ENCODE measurements around the gene AK5. TPM values are rescaled to one million over a fixed set of nuclear protein-coding genes. Genes with fewer than 3 reads are reported as not detected.

Gene AK5
- total and polyA plus RNA-seq, 12 donors: 0.25 to 1.7 (median 0.87) TPM

DNA sequence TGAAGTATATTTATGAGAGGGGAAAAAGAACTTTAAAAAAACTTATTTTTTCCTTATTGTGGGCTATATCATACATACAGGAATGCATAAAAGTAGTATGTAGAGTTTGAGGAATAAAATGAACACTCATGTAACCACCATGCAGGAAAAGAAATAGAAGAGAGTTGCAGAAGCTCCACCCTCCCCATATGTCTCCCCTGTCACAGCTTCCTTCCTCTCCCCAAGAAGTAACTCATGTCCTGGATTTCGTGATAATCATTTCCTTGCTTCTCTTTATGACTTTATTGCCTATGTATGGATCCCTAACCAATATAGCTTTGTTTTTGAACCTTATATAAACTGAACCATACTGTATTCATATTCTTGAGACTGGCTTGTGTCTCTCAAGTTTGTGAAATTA, 274.2 kb downstream of the AK5 start:
- DNase-seq (no peak), ATAC-seq (no peak)
- intact Hi-C loops (cut with DNase I): no loop called here
- no peaks in the 10 kb centered on the region for H3K9me3 ChIP-seq
- H3K27me3 ChIP-seq: no peaks in the 10 kb centered on the region
- no peak overlapping the region for H3K4me3 ChIP-seq
- TF ChIP-seq, protein P1, sequence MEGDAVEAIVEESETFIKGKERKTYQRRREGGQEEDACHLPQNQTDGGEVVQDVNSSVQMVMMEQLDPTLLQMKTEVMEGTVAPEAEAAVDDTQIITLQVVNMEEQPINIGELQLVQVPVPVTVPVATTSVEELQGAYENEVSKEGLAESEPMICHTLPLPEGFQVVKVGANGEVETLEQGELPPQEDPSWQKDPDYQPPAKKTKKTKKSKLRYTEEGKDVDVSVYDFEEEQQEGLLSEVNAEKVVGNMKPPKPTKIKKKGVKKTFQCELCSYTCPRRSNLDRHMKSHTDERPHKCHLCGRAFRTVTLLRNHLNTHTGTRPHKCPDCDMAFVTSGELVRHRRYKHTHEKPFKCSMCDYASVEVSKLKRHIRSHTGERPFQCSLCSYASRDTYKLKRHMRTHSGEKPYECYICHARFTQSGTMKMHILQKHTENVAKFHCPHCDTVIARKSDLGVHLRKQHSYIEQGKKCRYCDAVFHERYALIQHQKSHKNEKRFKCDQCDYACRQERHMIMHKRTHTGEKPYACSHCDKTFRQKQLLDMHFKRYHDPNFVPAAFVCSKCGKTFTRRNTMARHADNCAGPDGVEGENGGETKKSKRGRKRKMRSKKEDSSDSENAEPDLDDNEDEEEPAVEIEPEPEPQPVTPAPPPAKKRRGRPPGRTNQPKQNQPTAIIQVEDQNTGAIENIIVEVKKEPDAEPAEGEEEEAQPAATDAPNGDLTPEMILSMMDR (IDR thresholded peaks at IDR 0.05): no peak
- peaks cover 0 to 16% (median 0%) of the 10 kb centered on the region in 9 donors for H3K36me3 ChIP-seq
- H3K27ac ChIP-seq: no peak overlapping the region
- H3K4me1 ChIP-seq: no peaks in the 10 kb centered on the region
- 43 to 56% methylated on average over 1 of the region's 1 CpG for WGBS, 2 donors

DNA sequence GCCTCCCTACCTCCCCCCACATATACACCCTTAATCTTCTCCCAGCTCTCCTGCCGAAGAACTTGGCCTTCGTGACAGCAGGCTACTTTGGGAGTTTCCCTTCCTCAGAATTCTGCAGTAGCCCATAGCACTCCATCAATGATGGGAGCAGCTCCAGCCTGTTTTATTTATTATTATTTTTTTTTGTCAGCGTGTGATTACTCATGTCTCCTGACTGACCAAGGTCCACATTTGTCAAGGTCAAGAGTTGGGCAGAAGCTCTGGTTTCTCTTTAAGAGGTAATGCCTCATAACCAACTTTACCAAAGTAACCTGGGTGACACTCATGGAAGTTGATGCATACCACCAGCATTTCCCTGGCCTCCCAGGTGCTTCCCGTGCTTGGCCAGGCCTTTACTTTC, 275.2 kb downstream of the AK5 start:
- intact Hi-C loops (cut with DNase I): no loop called here
- DNase-seq (no peak), ATAC-seq (no peak)
- H3K27ac ChIP-seq: no peak overlapping the region
- peaks cover 0 to 24% (median 0%) of the 10 kb centered on the region in 9 donors for H3K36me3 ChIP-seq
- H3K27me3 ChIP-seq: no peaks in the 10 kb centered on the region
- no peaks in the 10 kb centered on the region for H3K4me1 ChIP-seq
- no peak overlapping the region for H3K4me3 ChIP-seq
- TF ChIP-seq, protein P1 (IDR thresholded peaks at IDR 0.05): no peak
- H3K9me3 ChIP-seq: no peaks in the 10 kb centered on the region
- WGBS, 2 donors: 82 to 87% methylated on average over 4 of the region's 4 CpGs

DNA sequence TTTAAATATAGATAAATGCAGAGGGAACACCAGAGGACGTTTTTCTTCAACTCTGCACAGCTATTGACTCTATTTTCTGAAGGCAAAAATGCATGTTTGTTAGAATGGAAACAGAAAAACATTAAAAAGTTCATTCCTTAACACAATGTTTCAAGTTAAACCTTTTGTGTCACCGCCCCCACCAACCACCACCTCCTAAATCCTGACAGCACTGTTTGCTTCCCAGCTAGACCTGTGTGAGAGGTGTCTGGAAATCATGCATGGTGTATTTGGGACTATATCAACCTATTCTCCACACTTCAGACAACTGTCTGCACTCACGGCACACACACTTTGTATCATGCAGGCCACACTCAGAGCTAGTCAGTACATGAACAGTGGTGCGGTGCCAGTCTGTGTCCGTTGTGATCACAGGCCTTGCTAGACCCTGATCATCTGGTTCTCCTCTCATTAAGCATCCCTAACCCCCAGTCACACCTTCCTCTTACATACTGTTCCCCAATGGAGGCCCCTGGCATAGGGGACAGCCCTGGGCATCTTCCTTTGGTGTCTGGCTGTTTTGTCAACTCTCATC, 276.9 kb downstream of the AK5 start:
- Histone ChIP-seq H3K4me3 (no peak overlapping the region), H3K27ac (no peak overlapping the region), H3K27me3 (no peaks in the 10 kb centered on the region), H3K9me3 (no peaks in the 10 kb centered on the region), H3K4me1 (peaks cover 0 to 12% (median 11%) of the 10 kb centered on the region in 9 donors), H3K36me3 (peaks cover 0 to 27% (median 0%) of the 10 kb centered on the region in 9 donors)
- ATAC-seq: no peak
- intact Hi-C loops (cut with DNase I): no loop called here
- TF ChIP-seq, protein P1 (IDR thresholded peaks at IDR 0.05): no peak
- no peak for DNase-seq
- 89 to 93% methylated on average over 5 of the region's 5 CpGs for WGBS, 2 donors

DNA sequence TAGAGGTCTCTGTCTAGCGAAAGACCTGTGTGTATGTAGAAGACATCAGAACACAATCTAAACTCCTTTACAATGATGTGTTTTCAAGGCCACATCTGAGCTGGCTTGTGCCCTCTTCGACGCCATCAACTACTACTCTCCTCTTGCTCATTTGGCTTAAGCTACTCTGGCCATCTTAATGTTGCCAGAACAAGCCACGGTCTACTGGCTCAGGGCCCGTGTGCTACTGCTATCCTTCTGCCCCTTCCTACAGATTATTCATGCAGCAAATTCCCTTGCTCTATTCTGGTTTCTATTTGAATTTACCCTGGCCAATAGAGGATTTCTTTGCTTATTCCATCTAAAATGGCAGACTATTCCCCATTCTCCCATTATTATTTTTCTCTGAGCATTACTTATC, 278.9 kb downstream of the AK5 start:
- no peaks in the 10 kb centered on the region for H3K27me3 ChIP-seq
- H3K4me1 ChIP-seq: peaks cover 0 to 12% (median 11%) of the 10 kb centered on the region in 9 donors
- DNase-seq: no peak
- no peak for ATAC-seq
- 93% methylated on average over 5 of the region's 5 CpGs for WGBS, 2 donors
- H3K9me3 ChIP-seq: no peaks in the 10 kb centered on the region
- TF ChIP-seq, protein P1 (IDR thresholded peaks at IDR 0.05): no peak
- peaks cover 0 to 47% (median 14%) of the 10 kb centered on the region in 9 donors for H3K36me3 ChIP-seq
- H3K27ac ChIP-seq: no peak overlapping the region
- H3K4me3 ChIP-seq: no peak overlapping the region
- intact Hi-C loops (cut with DNase I): no loop called here
